GM19395 (cell line): ENCODE measurements around the gene MAP3K7CL.

Source experiments
- ATAC-seq: cut with Tn5 transposase; IDR thresholded peaks from one replicate; pipeline ENCODE4 v1.9.1; 2021; ENCODE audit warnings: mild to moderate bottlenecking, moderate library complexity; ENCODE audit not compliant: unreplicated experiment

MAP3K7CL gene

GRCh38 chr21:29130270-29130969 is at the start of gene MAP3K7CL:
Gene MAP3K7CL, plus strand, starts transcription at chr21:29130644. Its CDS starts 2,701 bp downstream, at chr21:29133345.
- peak; percentile 76 for ATAC-seq

DNA sequence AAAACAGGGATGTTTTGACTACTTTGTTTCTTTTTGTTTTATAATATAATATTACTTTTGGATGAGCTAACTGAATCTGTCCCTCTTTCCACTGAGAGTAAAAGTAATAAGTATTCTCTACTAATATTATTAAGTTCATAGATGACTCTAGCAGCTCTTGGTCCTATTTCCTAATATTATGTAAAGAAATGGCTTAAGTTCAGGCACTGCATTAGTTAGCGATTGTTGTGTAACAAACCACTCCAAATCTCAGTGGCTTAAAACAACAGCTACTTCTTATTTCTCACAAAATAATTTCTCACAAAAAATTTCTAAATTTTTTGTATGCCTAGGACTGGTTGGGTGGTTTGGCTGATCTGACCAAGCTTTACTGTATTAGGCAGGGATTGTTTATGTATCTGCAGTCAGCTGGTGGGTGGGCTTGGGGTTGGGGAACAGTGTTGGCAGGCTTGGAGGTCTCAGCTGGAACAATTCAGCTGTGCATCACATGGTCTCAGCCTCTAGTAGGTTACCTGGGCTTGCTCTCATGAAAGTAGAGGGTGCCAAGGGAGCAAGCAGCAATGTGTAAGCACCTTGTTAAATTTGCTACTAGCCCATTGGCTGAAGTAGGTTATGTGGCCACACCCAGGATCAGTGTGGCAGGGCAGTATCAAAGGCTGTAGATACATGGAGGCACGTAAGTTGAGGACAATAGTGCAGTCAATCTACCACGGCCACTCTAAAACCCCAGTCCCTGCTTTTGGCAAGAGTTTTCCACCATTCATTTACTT is 48.2 kb upstream of the MAP3K7CL start:
- no peak for ATAC-seq

GRCh38 chr21:29083306-29083705 is 47.1 kb upstream of the MAP3K7CL start:
- ATAC-seq = no peak

DNA sequence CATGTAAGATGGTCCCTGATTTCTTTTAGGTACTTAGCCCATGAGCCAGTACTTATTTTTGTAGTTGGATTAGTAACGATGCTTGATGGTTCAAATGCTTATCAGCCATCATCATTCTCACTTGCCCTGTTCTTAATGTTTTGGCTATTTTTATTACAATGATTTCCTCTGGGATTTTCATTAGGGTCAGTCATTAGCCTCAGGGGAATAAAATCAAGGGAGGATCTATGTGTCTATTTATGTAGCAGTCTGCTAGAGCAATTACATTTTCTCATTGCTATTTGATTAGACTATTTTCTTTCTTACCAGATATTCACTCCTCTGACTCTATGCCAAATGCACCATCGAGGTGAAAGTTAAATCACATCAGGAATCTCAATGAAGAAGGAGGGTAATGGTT is 46.1 kb upstream of the MAP3K7CL start:
- ATAC-seq = no peak

DNA sequence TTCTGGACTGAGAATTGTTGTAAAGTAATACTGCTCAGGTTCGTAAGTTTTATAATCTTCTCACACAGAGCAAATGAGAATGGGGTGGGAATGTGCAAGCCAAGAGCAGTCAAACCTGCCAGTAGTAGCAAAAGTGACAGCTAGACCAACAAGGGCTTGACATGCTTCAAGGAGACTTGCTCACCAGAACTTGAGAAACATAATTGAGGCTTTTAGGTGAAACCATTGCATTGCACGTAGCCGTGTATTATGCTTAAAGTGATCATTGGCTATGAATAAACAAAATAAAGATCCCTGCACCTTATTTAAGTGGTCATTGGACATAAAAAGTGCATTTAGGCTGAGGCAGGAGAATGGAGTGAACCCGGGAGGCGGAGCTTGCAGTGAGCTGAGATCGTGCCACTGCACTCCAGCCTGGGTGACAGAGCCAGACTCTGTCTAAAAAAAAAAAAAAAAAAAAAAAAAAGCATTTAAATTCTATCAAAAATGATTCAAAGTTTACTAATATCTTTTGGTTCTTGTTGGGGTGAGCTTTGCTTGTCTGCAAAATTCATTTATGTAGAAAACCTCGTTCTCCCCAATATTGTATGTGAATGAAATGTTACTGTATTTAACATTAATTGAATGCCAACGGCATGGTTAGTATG is 45.2 kb upstream of the MAP3K7CL start:
- no peak for ATAC-seq

- no peak for ATAC-seq
These were observed 39.4 kb upstream of the MAP3K7CL start for GRCh38 chr21:29091033-29091432.

DNA sequence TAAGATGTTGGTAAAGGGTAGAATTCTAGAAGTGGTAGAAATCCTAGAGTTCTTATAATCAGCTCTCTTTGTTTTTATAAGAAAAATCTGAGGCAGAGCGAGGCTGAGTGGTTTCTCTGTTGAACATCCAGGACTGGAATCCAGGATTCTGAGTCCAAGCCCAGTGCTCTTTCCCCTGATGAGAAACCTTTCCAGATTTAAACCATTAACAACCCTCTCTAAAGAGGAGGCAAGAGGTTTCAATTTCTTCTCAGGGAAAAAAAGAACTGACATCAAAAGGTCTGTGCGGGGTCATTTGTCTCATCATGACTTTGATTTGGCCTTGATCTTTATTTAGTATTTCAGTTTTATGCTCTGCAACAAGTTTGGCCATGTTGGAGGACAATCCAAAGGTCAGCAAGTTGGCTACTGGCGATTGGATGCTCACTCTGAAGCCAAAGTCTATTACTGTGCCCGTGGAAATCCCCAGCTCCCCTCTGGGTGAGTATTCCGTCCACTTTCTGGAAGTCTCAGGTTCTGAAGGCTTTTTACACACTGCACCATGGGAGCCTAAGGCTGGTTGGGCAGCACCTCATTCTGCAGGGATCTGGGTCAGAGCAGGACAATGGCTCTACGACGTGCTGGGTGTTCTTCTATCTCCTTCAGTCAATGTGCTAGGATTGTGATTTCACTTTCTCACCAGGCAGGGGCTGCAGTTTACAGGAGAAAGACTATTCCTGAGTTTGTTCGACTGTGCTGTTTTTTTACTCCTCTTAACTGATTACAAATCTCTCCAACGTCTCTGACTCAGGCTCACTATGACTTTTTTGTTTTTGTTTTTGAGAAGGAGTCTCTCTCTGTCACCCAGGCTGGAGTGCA is 38.1 kb upstream of the MAP3K7CL start:
- ATAC-seq = no peak

GRCh38 chr21:29096218-29097015 is 34.0 kb upstream of the MAP3K7CL start:
- ATAC-seq = no peak

- no peak for ATAC-seq
These were observed 32.3 kb upstream of the MAP3K7CL start for GRCh38 chr21:29098156-29098555.

DNA sequence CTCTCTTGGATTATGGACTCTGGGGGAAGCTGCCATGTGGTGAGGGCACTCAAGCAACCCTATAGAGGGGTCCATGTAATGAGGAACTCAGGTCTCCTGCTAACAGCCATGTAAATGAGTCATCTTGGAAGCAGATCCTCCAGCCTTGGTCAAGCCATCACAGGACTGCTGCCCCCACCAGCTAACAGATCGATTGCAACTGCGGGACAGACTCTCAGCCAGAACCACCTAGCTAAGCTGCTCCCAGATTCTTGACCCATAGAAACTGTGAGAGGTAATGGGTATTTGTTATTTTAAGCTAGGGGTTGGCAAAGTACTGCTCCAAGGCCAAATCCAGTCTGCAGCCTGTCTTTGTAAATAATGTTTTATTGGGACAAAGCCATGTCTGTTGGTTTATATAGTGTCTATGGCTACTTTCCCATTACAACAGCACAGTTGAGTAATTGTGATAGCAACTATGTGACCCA is 27.6 kb upstream of the MAP3K7CL start:
- ATAC-seq = no peak

- ATAC-seq = no peak
These were observed 26.2 kb upstream of the MAP3K7CL start for GRCh38 chr21:29104239-29104708.

GRCh38 chr21:29105218-29105617 is 25.2 kb upstream of the MAP3K7CL start:
- no peak for ATAC-seq

GRCh38 chr21:29114765-29115500 is 15.5 kb upstream of the MAP3K7CL start:
- no peak for ATAC-seq

DNA sequence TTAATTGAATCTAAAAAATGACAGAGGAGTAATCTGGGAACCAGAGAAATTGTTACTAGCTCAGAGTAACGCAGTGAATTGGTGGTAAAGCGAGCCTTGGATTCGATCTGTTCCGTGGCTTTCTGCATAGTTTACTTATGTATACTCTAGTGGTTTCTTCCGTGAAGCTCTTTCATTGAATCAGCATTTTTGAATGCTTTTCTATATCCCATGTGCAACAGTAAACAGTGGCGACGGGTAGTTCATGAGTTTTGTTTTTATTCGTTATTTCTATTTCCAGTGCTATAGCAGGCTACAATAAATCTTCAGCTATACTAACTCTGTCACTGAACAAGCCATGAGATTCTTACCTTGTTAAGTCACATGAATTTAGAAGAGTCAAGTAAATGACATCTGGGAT is 14.5 kb upstream of the MAP3K7CL start:
- ATAC-seq = no peak

- ATAC-seq = no peak
These were observed 13.0 kb upstream of the MAP3K7CL start for GRCh38 chr21:29117372-29117955.

DNA sequence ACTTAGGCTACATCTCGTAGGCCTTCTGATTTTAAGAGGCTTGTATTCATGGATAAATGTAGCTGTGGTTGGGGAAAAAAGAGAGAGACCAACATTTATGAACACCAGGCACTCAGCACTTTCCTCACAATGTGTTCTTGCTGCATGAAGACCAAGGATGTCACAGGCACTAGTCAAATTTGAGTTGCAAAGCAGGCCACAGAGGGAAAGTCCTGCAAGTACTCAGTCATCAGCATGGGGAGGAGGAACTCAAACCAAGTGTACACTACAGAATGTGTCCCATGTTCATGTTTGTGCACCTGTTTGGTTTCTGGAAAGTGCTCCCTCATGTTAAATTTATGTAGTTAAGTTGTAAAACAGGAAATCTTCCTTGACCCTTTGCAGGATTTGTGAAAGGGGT is 8.7 kb upstream of the MAP3K7CL start:
- peak; percentile 69 for ATAC-seq

- ATAC-seq = peak; percentile 37
These were observed 5.8 kb upstream of the MAP3K7CL start for GRCh38 chr21:29124645-29125044.

DNA sequence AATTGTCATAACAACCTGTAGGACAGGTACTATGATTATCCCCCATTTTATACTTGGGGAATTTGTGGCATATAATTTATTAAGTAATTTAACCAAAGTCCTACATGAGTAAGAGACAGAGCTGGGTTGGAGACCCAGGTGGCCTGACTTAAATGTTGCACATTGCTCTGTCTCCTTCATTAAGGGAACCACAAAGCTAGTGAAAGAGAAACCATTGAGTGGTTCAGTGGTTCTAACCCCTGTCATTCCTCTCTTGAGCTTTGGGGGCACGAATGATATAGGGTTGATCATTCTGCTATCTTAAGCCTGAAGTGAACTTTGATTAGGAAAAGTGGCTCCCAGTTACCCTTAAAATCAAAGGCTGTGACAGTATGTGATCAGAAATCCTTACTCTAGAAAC is 5.3 kb upstream of the MAP3K7CL start:
- peak; percentile 85 for ATAC-seq

DNA sequence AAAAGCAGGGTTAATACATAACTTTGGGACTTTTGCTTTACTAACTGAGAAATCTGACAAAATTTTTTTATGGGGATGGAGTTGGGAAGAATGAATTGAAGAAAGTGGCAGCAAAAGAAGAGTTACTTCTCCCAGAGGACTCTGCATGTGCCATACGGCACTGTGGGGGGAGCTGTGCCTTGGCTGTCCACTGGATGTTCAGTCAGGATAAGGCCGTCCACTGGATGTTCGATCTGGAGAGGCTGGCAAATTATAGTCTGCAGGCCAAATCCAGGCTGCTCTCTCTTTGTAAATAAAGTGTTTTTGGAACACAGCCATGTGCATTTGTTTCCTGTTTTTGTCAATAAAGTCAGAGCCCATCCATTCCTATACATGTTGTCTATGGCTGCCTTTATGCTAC is 4.5 kb upstream of the MAP3K7CL start:
- ATAC-seq = no peak
